Astrocyte (in vitro differentiated cells and primary cell): ENCODE data around the gene PCNX1.

Source experiments
- CTCF ChIP-seq: IDR thresholded peaks from 2 replicates; pipeline ENCODE4 v1.5.1; 2011; ENCODE audit warnings: low read depth, mild to moderate bottlenecking, inconsistent platforms, low read length, moderate library complexity; ENCODE audit not compliant: insufficient read depth
- EZH2 ChIP-seq: IDR thresholded peaks from 2 replicates; pipeline ENCODE4 v1.6.1; 2012; ENCODE audit warnings: mild to moderate bottlenecking, low read length, inconsistent platforms; ENCODE audit not compliant: insufficient read depth

GRCh38 chr14:70901269-70901668, 6.0 kb upstream of the PCNX1 start:
- TF ChIP-seq CTCF (no peak), EZH2 (no peak)
